H1 (cell line): ENCODE results near the gene PPP2R3C. TPM values are rescaled to one million over a fixed set of nuclear protein-coding genes. Genes with fewer than 3 reads are reported as not detected.

Experiments used
- CTCF ChIA-PET: fragments of 300-600 bp; sonication (Branson Sonifier 250); formaldehyde crosslinking; loops from one replicate; lab custom pipeline; 2021; ENCODE audit not compliant: partially characterized antibody; lab: Charles Lee
- POLR2A ChIA-PET: fragments of 300-600 bp; sonication (Branson Sonifier 250); formaldehyde crosslinking; loops from one replicate; lab custom pipeline; 2021; ENCODE audit warnings: inconsistent platforms; ENCODE audit not compliant: partially characterized antibody; lab: Charles Lee
- DNase-seq, 2 experiments: peaks; one replicate each; pipeline versions ENCODE4 v3.0.0 to v3.0.0-alpha.2; 2010 to 2022; ENCODE audit warnings: low spot score in 2 of 2, low read depth in 1 of 2, mixed read lengths in 1 of 2
- FAIRE-seq: peaks from 2 replicates; lab custom pipeline; 2011; peaks lifted over from hg19 to GRCh38; lab: Jason Lieb, UNC
- H2AFZ ChIP-seq: 2 replicates; pipeline ENCODE4 v1.8.1; 2012; ENCODE audit warnings: low read length, inconsistent platforms
- H2AK5ac ChIP-seq: 2 replicates; pipeline ENCODE4 v1.6.1; 2013; ENCODE audit warnings: low read depth, low read length
- H2BK120ac ChIP-seq: replicated peaks from 2 replicates; pipeline ENCODE3; 2013; ENCODE audit warnings: low read depth, low read length, inconsistent platforms
- H2BK12ac ChIP-seq: 2 replicates; pipeline ENCODE4 v1.6.1; 2013; ENCODE audit warnings: low read depth, low read length
- H2BK15ac ChIP-seq: 2 replicates; pipeline ENCODE4 v1.6.1; 2013; ENCODE audit warnings: low read length
- H2BK20ac ChIP-seq: 2 replicates; pipeline ENCODE4 v1.6.1; 2013; ENCODE audit warnings: low read length
- H2BK5ac ChIP-seq: 2 replicates; pipeline ENCODE4 v1.6.1; 2013; ENCODE audit warnings: low read depth, low read length
- H3K14ac ChIP-seq: 2 replicates; pipeline ENCODE4 v1.6.1; 2013; ENCODE audit warnings: inconsistent platforms; ENCODE audit not compliant: insufficient read length
- H3K18ac ChIP-seq: 2 replicates; pipeline ENCODE4 v1.6.1; 2013; ENCODE audit warnings: low read length; ENCODE audit errors: extremely low read depth
- H3K23ac ChIP-seq: 2 replicates; pipeline ENCODE4 v1.6.1; 2013; ENCODE audit warnings: inconsistent platforms; ENCODE audit not compliant: insufficient read length
- H3K23me2 ChIP-seq: 2 replicates; pipeline ENCODE4 v1.6.1; 2013; ENCODE audit warnings: low read depth, low read length
- H3K27ac ChIP-seq: 2 replicates; pipeline ENCODE4 v1.6.1; 2011; ENCODE audit warnings: low read depth, low read length, inconsistent platforms
- H3K27me3 ChIP-seq, 4 experiments: replicated peaks in 1 of 4; 1 replicate in 1 of 4; 2 replicates in 3 of 4; pipeline versions ENCODE4 v1.6.1 to v1.8.1; 2011 to 2013; ENCODE audit warnings: low read length in 3 of 4, mild to moderate bottlenecking in 3 of 4, inconsistent platforms in 2 of 4, mixed read lengths in 2 of 4, moderate library complexity in 1 of 4; ENCODE audit not compliant: control insufficient read depth in 3 of 4, insufficient read depth in 3 of 4; ENCODE audit errors: extremely low read depth in 1 of 4
- H3K36me3 ChIP-seq, 4 experiments: 2 replicates each; pipeline versions ENCODE4 v1.6.1 to v1.8.1; 2011 to 2013; ENCODE audit warnings: mild to moderate bottlenecking in 4 of 4, low read length in 3 of 4, moderate library complexity in 2 of 4, control low read depth in 1 of 4, inconsistent platforms in 1 of 4; ENCODE audit not compliant: insufficient read depth in 4 of 4, control insufficient read depth in 2 of 4
- H3K4ac ChIP-seq: replicated peaks from 2 replicates; pipeline ENCODE3; 2013; ENCODE audit warnings: low read length, low read depth, mixed read lengths, inconsistent platforms; ENCODE audit not compliant: insufficient read length
- H3K4me1 ChIP-seq, 4 experiments: replicated peaks in 1 of 4; 1 replicate in 1 of 4; 2 replicates in 3 of 4; pipeline versions ENCODE4 v1.6.1 to v1.8.1; 2011 to 2013; ENCODE audit warnings: low read length in 3 of 4, inconsistent platforms in 2 of 4, mixed read lengths in 1 of 4; ENCODE audit not compliant: insufficient read depth in 4 of 4, control insufficient read depth in 3 of 4
- H3K4me2 ChIP-seq, 2 experiments: 2 replicates each; pipeline versions ENCODE4 v1.6.1 to v1.8.1; 2011 to 2013; ENCODE audit warnings: low read depth in 2 of 2, low read length in 2 of 2, control low read depth in 1 of 2, inconsistent platforms in 1 of 2, mild to moderate bottlenecking in 1 of 2; ENCODE audit not compliant: insufficient read depth in 1 of 2
- H3K4me3 ChIP-seq, 4 experiments: fragments of 200-600, 300-600 bp in 1 of 4; sonication (generic), shearing (Covaris generic), sonication (Bioruptor Twin) in 1 of 4; 2 replicates each; pipeline versions ENCODE4 v1.5.1 to v1.8.1; 2011 to 2016; ENCODE audit warnings: low read length in 4 of 4, low read depth in 3 of 4, control low read depth in 2 of 4, inconsistent platforms in 2 of 4, mild to moderate bottlenecking in 2 of 4, mixed read lengths in 1 of 4, moderate library complexity in 1 of 4; ENCODE audit not compliant: insufficient read depth in 2 of 4; ENCODE audit errors: extremely low read depth in 1 of 4
- H3K56ac ChIP-seq: replicated peaks from 2 replicates; pipeline ENCODE3; 2013; ENCODE audit warnings: low read depth, mild to moderate bottlenecking, mixed read lengths, low read length, inconsistent platforms; ENCODE audit not compliant: insufficient read length
- H3K79me1 ChIP-seq: 2 replicates; pipeline ENCODE4 v1.6.1; 2013; ENCODE audit warnings: low read depth, low read length, control low read depth
- H3K79me2 ChIP-seq, 2 experiments: 2 replicates each; pipeline versions ENCODE4 v1.6.1 to v1.8.1; 2012 to 2013; ENCODE audit warnings: low read length in 2 of 2, mild to moderate bottlenecking in 2 of 2, inconsistent platforms in 1 of 2; ENCODE audit not compliant: insufficient read depth in 2 of 2, control insufficient read depth in 1 of 2
- H3K9ac ChIP-seq, 4 experiments: replicated peaks in 1 of 4; 1 replicate in 1 of 4; 2 replicates in 3 of 4; pipeline versions ENCODE4 v1.6.1 to v1.8.1; 2011 to 2013; ENCODE audit warnings: low read depth in 3 of 4, low read length in 3 of 4, control low read depth in 2 of 4, mild to moderate bottlenecking in 2 of 4, moderate library complexity in 2 of 4, inconsistent platforms in 1 of 4; ENCODE audit errors: extremely low read depth in 1 of 4
- H3K9me3 ChIP-seq, 2 experiments: 2 replicates each; pipeline versions ENCODE4 v1.6.1 to v1.8.1; 2012 to 2013; ENCODE audit warnings: mild to moderate bottlenecking in 2 of 2, moderate library complexity in 2 of 2, control low read depth in 1 of 2, inconsistent platforms in 1 of 2, low read depth in 1 of 2, low read length in 1 of 2, mixed read lengths in 1 of 2; ENCODE audit not compliant: insufficient read depth in 2 of 2
- H4K20me1 ChIP-seq, 2 experiments: replicated peaks in 1 of 2; 2 replicates each; pipeline versions ENCODE3 to v1.8.1; 2011 to 2013; ENCODE audit warnings: inconsistent platforms in 2 of 2, low read length in 2 of 2, mild to moderate bottlenecking in 1 of 2; ENCODE audit not compliant: insufficient read depth in 2 of 2, control insufficient read depth in 1 of 2
- H4K5ac ChIP-seq: 2 replicates; pipeline ENCODE4 v1.6.1; 2013; ENCODE audit warnings: low read length, low read depth, mixed read lengths, inconsistent platforms; ENCODE audit not compliant: insufficient read length
- H4K8ac ChIP-seq: 2 replicates; pipeline ENCODE4 v1.8.0; 2013; ENCODE audit warnings: mild to moderate bottlenecking, moderate library complexity, low read length, inconsistent platforms; ENCODE audit not compliant: insufficient read depth; ENCODE audit errors: extremely low read depth
- H4K91ac ChIP-seq: replicated peaks from 2 replicates; pipeline ENCODE3; 2013; ENCODE audit warnings: low read length, mixed read lengths, inconsistent platforms; ENCODE audit not compliant: insufficient read length
- ATF2 ChIP-seq: IDR thresholded peaks from 2 replicates; pipeline ENCODE4 v1.6.1; 2012; ENCODE audit warnings: low read length, inconsistent platforms
- CTBP2 ChIP-seq: IDR thresholded peaks from 2 replicates; pipeline ENCODE4 v1.7.0; 2011; ENCODE audit warnings: borderline replicate concordance, mild to moderate bottlenecking, moderate library complexity, mixed read lengths, low read length; ENCODE audit not compliant: insufficient read depth, insufficient read length
- GTF2F1 ChIP-seq: IDR thresholded peaks from 2 replicates; pipeline ENCODE4 v1.6.1; 2012; ENCODE audit warnings: low read depth, low read length, improper control_type of control experiment, borderline replicate concordance
- NANOG ChIP-seq: IDR thresholded peaks from 2 replicates; pipeline ENCODE4 v1.6.1; 2011; ENCODE audit warnings: low read length, low read depth, mild to moderate bottlenecking, inconsistent platforms; ENCODE audit not compliant: insufficient read depth, poor library complexity, severe bottlenecking
- SIRT6 ChIP-seq: IDR thresholded peaks from one replicate; pipeline ENCODE4 v1.7.1; 2012; ENCODE audit warnings: low read length, inconsistent platforms
- SP2 ChIP-seq: IDR thresholded peaks from 2 replicates; pipeline ENCODE4 v1.6.1; 2012; ENCODE audit warnings: mild to moderate bottlenecking, low read length, inconsistent platforms
- SUZ12 ChIP-seq: fragments of 200-600 bp; sonication (generic); IDR thresholded peaks from 2 replicates; pipeline ENCODE4 v1.6.1; 2012; ENCODE audit warnings: mild to moderate bottlenecking, inconsistent platforms, low read length, moderate library complexity, mixed read lengths
- WGBS, 2 experiments: shearing (Covaris generic) in 1 of 2; methylation state at CpG; one replicate each; pipeline versions ENCODE4 v1.1.6 to v1.1.7; 2013 to 2015; ENCODE audit warnings: low lambda C conversion rate in 2 of 2, mixed read lengths in 2 of 2, inconsistent platforms in 1 of 2, low coverage in 1 of 2, missing lambda C conversion rate in 1 of 2; ENCODE audit not compliant: insufficient replicate concordance in 2 of 2, insufficient coverage in 1 of 2, insufficient read length in 1 of 2; ENCODE audit errors: extremely low coverage in 1 of 2, missing lambda C conversion rate in 1 of 2; 5-methylcytosine and 5-hydroxymethylcytosine counted together
- polyA plus RNA-seq, 7 experiments: library from polyadenylated mRNA; depleted of rRNA in 3 of 7; stranded (reverse) in 5 of 7; unstranded in 2 of 7; fragments of >200 nt in 5 of 7; fragments of 200-250 nt in 2 of 7; gene quantifications; 1 replicate in 5 of 7; 2 replicates in 1 of 7; 4 replicates in 1 of 7; pipeline versions ENCODE4 v1.2.1 to v1.2.3, GENCODE V29; 2011 to 2013; ENCODE audit warnings: missing spikeins in 2 of 7, mixed read lengths in 2 of 7
- total RNA-seq: library from RNA; stranded (reverse); fragmentation: NEBNext Ultra II Directional; extraction: Animal tissue kit (Norgen Biotek cat#: 25700); gene quantifications from 2 replicates; pipeline ENCODE4 v1.2.1, GENCODE V29; 2021

The PPP2R3C gene
- total and polyA plus RNA-seq, 2 of the 8 experiments (the other 6 are each of a cell fraction or from before 2014, with no cell fraction given) = 7.1 to 26.7 TPM

GRCh38 chr14:35088514-35088913, 33.3 kb downstream of the PPP2R3C start:
- Histone ChIP-seq H4K8ac (no peak overlapping the region), H3K4me1 (no peaks in the 10 kb centered on the region), H3K4me2 (no peak overlapping the region), H3K27me3 (no peaks in the 10 kb centered on the region), H4K20me1 (no peaks in the 10 kb centered on the region), H4K91ac (no peak overlapping the region), H3K14ac (no peak overlapping the region), H3K23ac (no peak overlapping the region), H2BK15ac (no peak overlapping the region), H2AK5ac (no peak overlapping the region), H2AFZ (no peak overlapping the region), H3K9ac (no peak overlapping the region), H3K18ac (no peak overlapping the region), H3K56ac (no peak overlapping the region), H3K27ac (no peak overlapping the region), H4K5ac (no peak overlapping the region), H2BK12ac (no peak overlapping the region), H3K4ac (no peak overlapping the region), H3K9me3 (no peaks in the 10 kb centered on the region), H3K36me3 (peaks cover 5 to 26% (median 10%) of the 10 kb centered on the region in 4 experiments; a peak in 5 of 8 replicates), H3K79me2 (no peaks in the 10 kb centered on the region), H2BK120ac (no peak overlapping the region), H3K4me3 (no peak overlapping the region), H2BK5ac (no peak overlapping the region), H3K23me2 (no peaks in the 10 kb centered on the region), H2BK20ac (no peak overlapping the region), H3K79me1 (no peaks in the 10 kb centered on the region)
- FAIRE-seq (no peak), DNase-seq (no peak)
- POLR2A ChIA-PET = interaction anchor here (1.0 to 1.3 kb wide), 2 partner anchors 22 to 33 kb away, joined by 3 to 4 read pairs; partner anchors contain the start of gene PPP2R3C
- CTCF ChIA-PET = no interaction called here
- WGBS, 2 experiments = 89% methylated on average over 2 of the region's 2 CpGs; no CpG with 5 or more reads in 1 of the 2 experiments
- TF ChIP-seq GTF2F1 (no peak), SIRT6 (no peak), SUZ12 (no peak), NANOG (no peak), SP2 (no peak), CTBP2 (no peak), ATF2 (no peak)
